ENCODE data around the gene ACOT9.

DNA sequence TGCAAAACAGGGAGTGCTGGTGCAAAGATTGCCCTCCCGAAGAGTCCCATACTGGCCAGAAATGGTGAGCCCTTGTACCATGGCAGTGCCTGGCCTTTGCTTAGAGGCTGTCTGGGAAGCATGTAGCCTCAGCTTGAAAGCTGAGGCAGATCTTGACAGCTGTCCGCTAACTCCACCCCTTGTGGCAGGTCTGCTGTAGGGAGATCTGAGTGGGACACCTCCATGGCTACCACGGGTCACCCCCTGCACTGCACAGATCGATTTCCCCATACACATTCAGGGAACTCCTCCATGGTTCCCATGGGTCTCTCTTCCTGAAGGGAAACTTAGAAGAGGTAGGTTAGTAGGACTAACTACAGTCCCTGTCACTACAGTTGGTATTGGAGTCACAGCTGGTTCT is 6.1 kb upstream of the ACOT9 start:
- no peak for TF ChIP-seq POLR2A (IDR thresholded peaks at IDR 0.05)
- TF ChIP-seq, protein P1, sequence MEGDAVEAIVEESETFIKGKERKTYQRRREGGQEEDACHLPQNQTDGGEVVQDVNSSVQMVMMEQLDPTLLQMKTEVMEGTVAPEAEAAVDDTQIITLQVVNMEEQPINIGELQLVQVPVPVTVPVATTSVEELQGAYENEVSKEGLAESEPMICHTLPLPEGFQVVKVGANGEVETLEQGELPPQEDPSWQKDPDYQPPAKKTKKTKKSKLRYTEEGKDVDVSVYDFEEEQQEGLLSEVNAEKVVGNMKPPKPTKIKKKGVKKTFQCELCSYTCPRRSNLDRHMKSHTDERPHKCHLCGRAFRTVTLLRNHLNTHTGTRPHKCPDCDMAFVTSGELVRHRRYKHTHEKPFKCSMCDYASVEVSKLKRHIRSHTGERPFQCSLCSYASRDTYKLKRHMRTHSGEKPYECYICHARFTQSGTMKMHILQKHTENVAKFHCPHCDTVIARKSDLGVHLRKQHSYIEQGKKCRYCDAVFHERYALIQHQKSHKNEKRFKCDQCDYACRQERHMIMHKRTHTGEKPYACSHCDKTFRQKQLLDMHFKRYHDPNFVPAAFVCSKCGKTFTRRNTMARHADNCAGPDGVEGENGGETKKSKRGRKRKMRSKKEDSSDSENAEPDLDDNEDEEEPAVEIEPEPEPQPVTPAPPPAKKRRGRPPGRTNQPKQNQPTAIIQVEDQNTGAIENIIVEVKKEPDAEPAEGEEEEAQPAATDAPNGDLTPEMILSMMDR (IDR thresholded peaks at IDR 0.05): no peak
- TF ChIP-seq EP300 (IDR thresholded peaks at IDR 0.05): no peak

Data from ovary (tissue), 3 donors.